ENCODE measurements around the gene GATC. TPM values are rescaled to one million over a fixed set of nuclear protein-coding genes. Genes with fewer than 3 reads are reported as not detected.

GATC gene
- polyA plus RNA-seq (ENCODE audit: insufficient read length), result 14.5 TPM

GRCh38 chr12:120445911-120446843, at the start of gene GATC, which contains the start of gene TRIAP1:
TSS of gene GATC (plus strand) at chr12:120446444. CDS start at chr12:120446481, 37 bp downstream.
TSS of gene TRIAP1 (minus strand) at chr12:120446384. CDS start at chr12:120446372, 12 bp downstream.
- peak; percentile 90 for DNase-seq

GRCh38 chr12:120397824-120398540, 48.3 kb upstream of the GATC start:
- no peak for DNase-seq

GRCh38 chr12:120399531-120399930, 46.7 kb upstream of the GATC start:
- no peak for DNase-seq

- DNase-seq, result no peak
These were observed 44.0 kb upstream of the GATC start for GRCh38 chr12:120402217-120402616.

- no peak for DNase-seq
These were observed 42.4 kb upstream of the GATC start for GRCh38 chr12:120403869-120404268.

- no peak for DNase-seq
These were observed 42.0 kb upstream of the GATC start for GRCh38 chr12:120404271-120404670.

GRCh38 chr12:120406069-120406468, 40.2 kb upstream of the GATC start:
- DNase-seq, result no peak

GRCh38 chr12:120406553-120406952, 39.7 kb upstream of the GATC start:
- no peak for DNase-seq

- DNase-seq, result no peak
These were observed 37.5 kb upstream of the GATC start for GRCh38 chr12:120408771-120409170.

- no peak for DNase-seq
These were observed 33.8 kb upstream of the GATC start for GRCh38 chr12:120412421-120412820.

GRCh38 chr12:120413901-120414695, 32.1 kb upstream of the GATC start:
- DNase-seq, result no peak

GRCh38 chr12:120416490-120417216, 29.6 kb upstream of the GATC start:
- no peak for DNase-seq

GRCh38 chr12:120417917-120418580, 28.2 kb upstream of the GATC start:
- no peak for DNase-seq

- no peak for DNase-seq
These were observed 24.5 kb upstream of the GATC start for GRCh38 chr12:120421701-120422100.

GRCh38 chr12:120422892-120423456, 23.3 kb upstream of the GATC start:
- no peak for DNase-seq

- no peak for DNase-seq
These were observed 20.4 kb upstream of the GATC start for GRCh38 chr12:120425797-120426196.

GRCh38 chr12:120428597-120429229, 17.5 kb upstream of the GATC start:
- no peak for DNase-seq

- no peak for DNase-seq
These were observed 16.9 kb upstream of the GATC start for GRCh38 chr12:120429368-120429767.

GRCh38 chr12:120432772-120433525, 13.3 kb upstream of the GATC start:
- no peak for DNase-seq
